Fibroblast of pulmonary artery (primary cell): Measurements from ENCODE around the gene LCMT1.

ENCODE experiments used
- DNase-seq: peaks from one replicate; pipeline ENCODE4 v3.0.0-alpha.2; 2010; ENCODE audit warnings: low read depth
- H3K4me3 ChIP-seq: replicated peaks from 2 replicates; pipeline ENCODE4 v1.5.1; 2011; ENCODE audit warnings: low read depth, mild to moderate bottlenecking, control low read depth, low read length, moderate library complexity
- CTCF ChIP-seq: IDR thresholded peaks from 2 replicates; pipeline ENCODE4 v1.5.1; 2011; ENCODE audit warnings: mild to moderate bottlenecking, control low read depth, low read length, inconsistent platforms; ENCODE audit errors: missing control alignments

LCMT1 gene

DNA sequence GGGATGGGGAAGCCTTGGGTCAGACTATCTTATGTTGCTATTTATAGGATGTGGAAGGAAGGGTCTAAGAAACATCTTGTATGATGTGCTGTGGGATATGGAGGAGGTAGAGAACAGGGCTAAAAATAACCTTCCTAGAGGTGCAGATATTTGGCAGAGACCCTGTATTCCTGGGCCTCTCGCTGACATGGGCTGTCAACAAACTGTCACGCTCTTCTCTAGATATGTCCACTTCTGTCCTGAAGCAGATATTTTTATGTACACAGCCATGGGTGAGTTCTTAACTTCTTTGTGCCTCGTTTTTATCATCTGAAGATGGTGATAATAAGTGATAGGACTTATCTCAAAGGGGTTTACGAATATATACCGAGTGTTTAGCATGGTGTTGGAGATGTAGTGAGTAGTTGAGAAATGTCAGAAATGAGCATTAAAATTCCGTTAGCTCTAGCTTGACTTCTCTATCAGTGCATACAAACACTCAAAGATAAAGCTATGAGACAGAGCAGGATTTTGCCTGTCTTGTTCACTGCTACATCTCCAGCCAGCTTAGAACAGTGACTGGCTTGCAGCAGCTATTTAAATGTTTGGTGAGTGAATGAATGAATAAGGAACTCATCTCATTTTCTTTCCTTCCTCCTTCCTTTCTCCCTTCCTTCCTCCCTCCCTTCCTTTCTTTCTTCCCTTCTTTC is 102.3 kb downstream of the LCMT1 start:
- DNase-seq: no peak
- no peak for TF ChIP-seq CTCF
- H3K4me3 ChIP-seq: no peak overlapping the region

DNA sequence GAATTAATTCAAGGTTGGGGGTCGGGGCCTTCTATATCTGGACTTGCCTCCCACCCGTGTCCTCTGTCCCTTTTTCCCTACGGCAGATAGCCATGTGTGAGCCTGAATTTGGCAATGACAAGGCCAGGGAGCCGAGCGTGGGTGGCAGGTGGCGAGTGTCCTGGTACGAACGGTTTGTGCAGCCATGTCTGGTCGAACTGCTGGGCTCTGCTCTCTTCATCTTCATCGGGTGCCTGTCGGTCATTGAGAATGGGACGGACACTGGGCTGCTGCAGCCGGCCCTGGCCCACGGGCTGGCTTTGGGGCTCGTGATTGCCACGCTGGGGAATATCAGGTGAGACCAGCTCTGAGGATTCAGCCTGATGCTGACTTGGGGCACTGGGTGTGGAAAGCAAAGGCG is 105.6 kb downstream of the LCMT1 start:
- no peak overlapping the region for H3K4me3 ChIP-seq
- TF ChIP-seq CTCF: no peak
- DNase-seq: no peak

DNA sequence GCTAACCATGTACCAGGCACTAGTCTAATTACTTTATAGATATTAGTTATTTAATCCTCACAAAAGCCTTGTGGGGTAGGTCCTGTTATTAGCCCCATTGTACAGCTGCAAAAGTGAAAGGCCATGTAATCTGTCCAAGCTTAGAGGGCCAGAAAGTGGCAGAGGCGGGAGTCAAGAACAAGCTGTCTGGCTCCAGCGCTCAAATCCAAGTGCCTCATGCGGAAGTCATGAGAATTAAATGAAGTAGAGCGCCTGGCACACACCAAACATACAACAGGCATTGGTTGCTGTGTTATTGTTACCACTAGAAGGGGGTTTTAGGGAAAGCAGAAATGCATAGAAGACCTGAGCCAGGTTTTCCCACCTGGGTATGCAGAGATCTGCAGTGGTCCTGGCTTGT is 106.4 kb downstream of the LCMT1 start:
- H3K4me3 ChIP-seq: no peak overlapping the region
- no peak for TF ChIP-seq CTCF
- DNase-seq: no peak

DNA sequence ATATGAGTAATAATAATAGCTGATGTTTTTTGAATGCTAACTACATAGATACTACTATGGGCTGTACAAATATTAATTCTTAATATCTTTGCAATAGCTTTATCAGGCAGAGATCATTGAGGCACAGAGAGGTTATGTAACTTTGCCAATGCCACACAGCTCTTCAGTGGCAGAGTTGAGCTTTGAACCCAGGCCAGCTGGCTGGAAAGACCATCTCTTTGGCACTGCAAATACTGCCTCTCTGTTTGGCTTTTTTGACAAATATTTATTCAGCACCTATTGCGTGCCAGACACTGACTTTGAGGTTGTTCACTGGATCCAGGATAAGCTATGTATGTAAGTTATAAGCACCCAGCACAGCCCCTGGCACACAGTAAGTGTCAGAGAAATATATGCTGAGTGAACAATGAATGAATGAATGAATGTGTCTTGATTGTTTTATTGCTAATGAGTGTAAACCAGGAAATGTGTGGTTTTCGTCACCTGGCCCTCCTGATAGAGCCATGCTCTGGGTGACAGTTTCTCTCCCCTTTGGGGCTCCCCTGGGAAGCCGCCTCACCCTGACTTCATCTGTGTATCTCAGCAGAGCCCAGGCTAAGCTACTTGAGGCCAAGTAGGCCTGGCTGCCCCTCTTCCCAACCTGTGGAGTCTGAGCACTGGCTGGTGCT is 107.7 kb downstream of the LCMT1 start:
- H3K4me3 ChIP-seq: no peak overlapping the region
- TF ChIP-seq CTCF: no peak
- no peak for DNase-seq

- DNase-seq: no peak
- TF ChIP-seq CTCF: no peak
- H3K4me3 ChIP-seq: no peak overlapping the region
These were observed 111.4 kb downstream of the LCMT1 start for GRCh38 chr16:25222959-25223358.

DNA sequence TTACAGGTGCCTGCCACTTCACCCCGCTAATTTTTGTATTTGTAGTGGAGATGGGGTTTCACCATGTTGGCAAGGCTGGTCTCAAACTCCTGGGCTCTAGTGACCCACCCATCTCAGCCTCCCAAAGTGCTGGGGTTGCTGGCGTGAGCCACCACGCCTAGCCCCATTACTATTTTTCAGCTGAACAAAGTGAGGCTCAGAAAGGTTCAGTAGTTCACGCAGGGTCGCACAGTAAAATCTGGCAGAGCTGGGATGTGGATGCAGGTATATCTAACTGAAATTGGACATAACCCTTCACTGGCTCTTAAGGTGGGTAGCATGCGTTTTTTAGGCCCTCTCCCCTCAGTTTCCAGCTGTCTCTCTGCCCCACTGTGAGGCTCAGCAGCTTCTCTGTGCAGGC is 112.4 kb downstream of the LCMT1 start:
- no peak for TF ChIP-seq CTCF
- no peak overlapping the region for H3K4me3 ChIP-seq
- DNase-seq: no peak
